Measurements from ENCODE around the gene KRT1.

DNA sequence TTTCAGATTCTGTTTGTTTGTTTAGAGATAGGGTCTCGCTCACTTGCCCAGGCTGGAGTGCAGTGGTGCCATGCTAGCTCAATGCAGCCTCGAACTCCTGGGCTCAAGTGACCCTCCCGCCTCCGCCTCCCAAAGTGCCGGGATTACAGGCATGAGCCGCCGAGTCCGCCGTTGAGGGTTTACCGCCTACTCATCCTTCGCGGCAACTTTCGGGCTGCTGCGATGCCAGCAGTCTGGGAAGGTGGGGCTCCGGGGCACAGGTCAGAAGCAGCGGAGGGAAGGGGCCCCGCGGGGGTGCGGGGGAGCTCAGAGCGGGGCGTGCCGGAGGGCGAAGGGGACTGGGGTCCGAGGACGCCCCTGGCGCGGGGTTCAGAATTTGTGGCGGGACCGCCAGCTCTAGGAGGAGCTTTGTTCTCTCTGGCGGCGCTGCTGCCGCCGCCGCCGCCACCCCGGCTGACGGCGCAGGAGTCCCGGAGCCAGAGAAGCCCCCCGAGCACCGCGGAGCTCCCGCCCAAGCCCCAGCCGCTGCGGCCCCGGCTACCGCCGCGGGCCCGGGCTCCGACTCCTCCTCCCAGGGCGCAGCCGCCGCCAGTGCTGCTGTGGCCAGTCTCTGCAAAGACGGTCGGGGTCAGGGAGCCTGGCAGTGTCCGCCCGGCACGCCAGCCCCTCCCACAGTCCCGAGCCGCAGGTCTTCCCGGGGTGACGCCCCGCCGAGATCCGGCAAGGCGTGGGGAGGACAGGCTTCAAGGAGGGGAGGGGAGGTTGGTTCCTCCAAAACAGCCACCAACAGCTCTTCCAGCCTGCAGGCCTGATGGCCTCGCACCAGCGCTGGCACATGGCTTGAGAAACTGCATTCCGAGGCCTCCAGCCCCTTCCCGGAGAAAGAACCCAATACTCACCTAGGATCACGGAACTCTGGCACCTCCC lies 34.0 kb upstream of the KRT1 start:
- TF ChIP-seq YY1 (IDR thresholded peaks at IDR 0.05; ENCODE audit: insufficient read depth, insufficient read length) (no peak), ZNF274 (IDR thresholded peaks at IDR 0.05; ENCODE audit: low read depth, low read length) (no peak), SUZ12 (IDR thresholded peaks at IDR 0.05; ENCODE audit: extremely low read depth, insufficient read depth, insufficient read length) (no peak)
